NCI-H748 treated with DMSO at 0.1 percent for 48 hours (cell line): ENCODE data around the gene PTPRN2.

Experiments
- DNase-seq: peaks from one replicate; lab custom pipeline; 2025; lab: John Stamatoyannopoulos, UW

PTPRN2 gene

GRCh38 chr7:158489462-158490155, 98.0 kb downstream of the PTPRN2 start:
- DNase-seq: no peak

GRCh38 chr7:158488181-158488971, 99.2 kb downstream of the PTPRN2 start:
- DNase-seq: no peak

GRCh38 chr7:158487631-158488151, 99.9 kb downstream of the PTPRN2 start:
- DNase-seq: peak; percentile 66

- no peak for DNase-seq
Measured at GRCh38 chr7:158486919-158487318, 100.7 kb downstream of the PTPRN2 start.

GRCh38 chr7:158484801-158485531, 102.7 kb downstream of the PTPRN2 start:
- no peak for DNase-seq

GRCh38 chr7:158482480-158482879, 105.1 kb downstream of the PTPRN2 start:
- no peak for DNase-seq

- no peak for DNase-seq
Measured at GRCh38 chr7:158479664-158480025, 108.0 kb downstream of the PTPRN2 start.

- DNase-seq: no peak
Measured at GRCh38 chr7:158479021-158479663, 108.5 kb downstream of the PTPRN2 start.

GRCh38 chr7:158477866-158478265, 109.8 kb downstream of the PTPRN2 start:
- no peak for DNase-seq

- DNase-seq: no peak
Measured at GRCh38 chr7:158476331-158476932, 111.2 kb downstream of the PTPRN2 start.

- no peak for DNase-seq
Measured at GRCh38 chr7:158475679-158476052, 112.0 kb downstream of the PTPRN2 start.

GRCh38 chr7:158475036-158475678, 112.5 kb downstream of the PTPRN2 start:
- no peak for DNase-seq

- DNase-seq: no peak
Measured at GRCh38 chr7:158474488-158474887, 113.1 kb downstream of the PTPRN2 start.

GRCh38 chr7:158473946-158474345, 113.7 kb downstream of the PTPRN2 start:
- DNase-seq: no peak

GRCh38 chr7:158473221-158473620, 114.4 kb downstream of the PTPRN2 start:
- no peak for DNase-seq

- no peak for DNase-seq
Measured at GRCh38 chr7:158472596-158472995, 115.0 kb downstream of the PTPRN2 start.

GRCh38 chr7:158471716-158472115, 115.9 kb downstream of the PTPRN2 start:
- no peak for DNase-seq

GRCh38 chr7:158470336-158470735, 117.3 kb downstream of the PTPRN2 start:
- no peak for DNase-seq

- DNase-seq: no peak
Measured at GRCh38 chr7:158469396-158470051, 118.1 kb downstream of the PTPRN2 start.

GRCh38 chr7:158468700-158469296, 118.8 kb downstream of the PTPRN2 start:
- DNase-seq: no peak
